Activated CD4-positive, alpha-beta memory T cell treated with anti-CD3 and anti-CD28 coated beads for 36 hours (primary cell): Measurements from ENCODE around the gene TMEM52. TPM values are rescaled to one million over a fixed set of nuclear protein-coding genes. Genes with fewer than 3 reads are reported as not detected.

Experiments
- CTCF ChIA-PET: fragments of 350-600 bp; sonication (Branson Sonifier 250); formaldehyde crosslinking; loops from one replicate; lab custom pipeline; 2021; ENCODE audit warnings: antibody characterized with exemption, inconsistent platforms; lab: Charles Lee
- POLR2A ChIA-PET: fragments of 350-600 bp; sonication (Branson Sonifier 250); formaldehyde crosslinking; loops from one replicate; lab custom pipeline; 2021; ENCODE audit warnings: antibody characterized with exemption; lab: Charles Lee
- DNase-seq: peaks from one replicate; pipeline ENCODE4 v3.0.0-alpha.2; 2020
- H3K27ac Mint-ChIP-seq: one replicate; pipeline ENCODE4 v1.8.0; 2021; ENCODE audit warnings: mixed read lengths
- H3K27me3 Mint-ChIP-seq: one replicate; pipeline ENCODE4 v1.8.0; 2021; ENCODE audit warnings: mixed read lengths
- H3K36me3 Mint-ChIP-seq: one replicate; pipeline ENCODE4 v1.8.0; 2021; ENCODE audit warnings: mixed read lengths
- H3K4me1 Mint-ChIP-seq: one replicate; pipeline ENCODE4 v1.8.0; 2021; ENCODE audit warnings: low read depth, mixed read lengths
- H3K4me3 Mint-ChIP-seq: one replicate; pipeline ENCODE4 v1.8.0; 2021; ENCODE audit warnings: mild to moderate bottlenecking, mixed read lengths
- H3K9me3 Mint-ChIP-seq: one replicate; pipeline ENCODE4 v1.8.0; 2021; ENCODE audit warnings: mixed read lengths
- intact Hi-C: fragments of 100-400 bp; cut with micrococcal nuclease; formaldehyde crosslinking; loops from one replicate; pipeline ENCODE4 v1.15.1; 2023
- total RNA-seq, 2 experiments: library from RNA; stranded (reverse); gene quantifications; one replicate each; pipeline ENCODE4 v1.2.3, GENCODE V29; 2021

Gene TMEM52
- total RNA-seq, 2 experiments from 2014 or later = 0.33 to 0.34 TPM

GRCh38 chr1:1943834-1944570 lies 24.9 kb upstream of the TMEM52 start:
- CTCF ChIA-PET = interaction anchor here (0.9 to 6.6 kb wide), 6 partner anchors 11 to 230 kb away, joined by 3 to 67 read pairs (median 4); no protein-coding TSS in a partner anchor
- intact Hi-C loops = loop anchor here (5.0 kb wide), 1 partner anchor 103 kb away; no protein-coding TSS in a partner anchor
- DNase-seq = peak; percentile 57
- Mint-ChIP-seq H3K4me1 (peaks cover 3% of the 10 kb centered on the region), H3K27ac (no peak overlapping the region), H3K27me3 (peaks cover 2% of the 10 kb centered on the region), H3K4me3 (no peak overlapping the region), H3K36me3 (no peaks in the 10 kb centered on the region), H3K9me3 (no peaks in the 10 kb centered on the region)
- POLR2A ChIA-PET = no interaction called here

DNA sequence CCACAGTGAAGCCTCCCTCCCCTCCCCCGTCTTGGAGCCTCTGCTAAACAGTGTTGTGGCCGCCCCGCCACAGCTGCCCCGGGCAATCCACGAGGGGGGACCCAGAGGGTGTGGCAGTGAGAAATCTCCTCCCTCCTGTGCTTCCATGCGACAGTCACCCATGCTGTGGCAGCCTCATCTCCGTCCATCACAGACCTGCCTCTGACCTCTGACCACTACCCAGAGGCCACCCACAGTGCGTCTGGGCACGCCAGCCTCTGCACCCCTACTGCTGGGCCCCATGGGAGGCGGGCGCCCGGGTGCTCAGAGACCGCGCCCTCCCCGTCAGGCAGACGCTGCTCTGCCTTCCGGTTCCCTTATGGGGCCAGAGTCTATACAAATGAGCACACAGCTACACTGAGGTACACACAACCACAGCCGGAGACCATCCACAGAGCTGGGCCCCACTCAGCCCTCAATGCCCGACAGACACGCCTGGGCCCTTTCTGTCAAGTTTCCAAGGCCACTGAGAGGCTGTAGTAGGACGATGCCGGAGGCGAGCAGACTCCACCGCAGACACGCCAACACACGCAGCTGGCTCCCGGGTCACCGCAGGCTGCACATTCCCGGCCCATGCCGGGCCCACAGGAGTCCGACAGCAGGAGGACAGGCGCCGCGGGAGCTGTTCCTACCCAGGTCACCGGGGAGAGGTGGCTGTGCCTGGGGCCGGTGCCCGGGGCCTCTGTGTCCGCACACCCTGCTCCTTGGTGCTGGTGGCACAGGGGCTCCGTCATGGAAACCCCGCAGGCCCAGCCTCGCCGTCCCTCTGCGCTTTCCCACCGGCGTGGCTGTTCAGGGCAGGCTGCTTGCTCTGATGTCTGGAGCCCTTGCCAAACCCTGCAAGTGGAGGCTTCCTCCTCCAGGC lies 23.9 kb upstream of the TMEM52 start:
- Mint-ChIP-seq H3K4me3 (no peak overlapping the region), H3K9me3 (no peaks in the 10 kb centered on the region), H3K4me1 (peaks cover 3% of the 10 kb centered on the region), H3K36me3 (no peaks in the 10 kb centered on the region), H3K27ac (no peak overlapping the region), H3K27me3 (no peaks in the 10 kb centered on the region)
- ChIA-PET CTCF (interaction anchor here (1.0 to 6.6 kb wide), 3 partner anchors 16 to 102 kb away, joined by 3 to 67 read pairs (median 4); no protein-coding TSS in a partner anchor), POLR2A (no interaction called here)
- DNase-seq = no peak
- intact Hi-C loops = loop anchor here (5.0 kb wide), 1 partner anchor 104 kb away; no protein-coding TSS in a partner anchor

DNA sequence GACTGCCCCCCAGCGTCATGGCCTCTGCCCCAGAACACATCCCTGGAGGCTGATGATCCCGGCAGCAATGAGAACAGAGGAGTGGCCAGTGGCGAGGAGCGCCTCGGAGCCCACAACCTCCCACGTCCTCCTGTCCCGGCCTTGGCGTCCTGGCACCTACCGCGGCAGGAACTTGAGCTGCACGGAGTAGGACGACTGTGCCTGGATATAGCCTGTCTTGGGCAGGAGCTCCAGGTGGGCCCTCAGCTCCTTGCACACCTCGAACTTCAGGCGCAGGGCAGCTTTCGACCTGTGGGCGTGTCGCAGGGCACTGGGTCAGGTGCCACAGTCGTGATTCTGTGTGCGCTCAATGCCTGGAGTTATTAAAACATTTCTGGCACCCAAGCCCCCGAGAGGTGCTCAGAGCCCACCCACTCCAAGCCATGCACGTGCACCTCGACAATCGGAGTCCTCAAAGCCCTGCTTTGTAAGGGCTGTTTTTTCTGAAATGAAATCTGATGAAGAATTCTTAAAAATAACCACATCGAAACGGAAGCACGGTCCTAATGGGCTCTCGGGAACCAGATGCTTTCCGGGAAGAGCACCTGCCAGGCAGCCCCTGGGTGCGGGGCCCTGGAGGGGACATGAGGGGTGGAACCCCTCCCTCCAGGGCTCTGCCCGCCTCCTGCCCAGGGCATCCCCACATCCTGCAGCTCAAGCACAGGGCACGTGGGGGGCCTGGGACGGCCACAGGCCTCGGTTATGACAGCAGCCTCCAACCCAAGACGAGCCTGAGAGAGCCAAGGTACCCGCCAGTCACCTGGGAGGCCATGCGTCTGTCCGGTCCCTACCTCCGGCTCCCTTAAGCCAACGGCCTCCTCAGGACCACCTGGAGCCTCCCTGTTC lies 23.0 kb upstream of the TMEM52 start:
- POLR2A ChIA-PET = no interaction called here
- intact Hi-C loops = loop anchor here (5.0 kb wide), 1 partner anchor 105 kb away; no protein-coding TSS in a partner anchor
- Mint-ChIP-seq H3K36me3 (no peaks in the 10 kb centered on the region), H3K27me3 (no peaks in the 10 kb centered on the region), H3K4me1 (peaks cover 3% of the 10 kb centered on the region), H3K9me3 (no peaks in the 10 kb centered on the region), H3K27ac (no peak overlapping the region), H3K4me3 (no peak overlapping the region)
- CTCF ChIA-PET = interaction anchor here (1.1 to 6.6 kb wide), 2 partner anchors 18 to 103 kb away, joined by 4 to 67 read pairs; no protein-coding TSS in a partner anchor
- no peak for DNase-seq

GRCh38 chr1:1941211-1941841 lies 22.2 kb upstream of the TMEM52 start:
- Mint-ChIP-seq H3K27me3 (no peaks in the 10 kb centered on the region), H3K36me3 (no peaks in the 10 kb centered on the region), H3K4me3 (no peak overlapping the region), H3K9me3 (no peaks in the 10 kb centered on the region), H3K4me1 (peaks cover 3% of the 10 kb centered on the region), H3K27ac (no peak overlapping the region)
- intact Hi-C loops = loop anchor here (5.0 kb wide), 1 partner anchor 106 kb away; no protein-coding TSS in a partner anchor
- DNase-seq = no peak
- CTCF ChIA-PET = interaction anchor here (1.1 to 6.6 kb wide), 3 partner anchors 9 to 104 kb away, joined by 3 to 67 read pairs (median 4); no protein-coding TSS in a partner anchor
- POLR2A ChIA-PET = no interaction called here

GRCh38 chr1:1940123-1940425 lies 21.0 kb upstream of the TMEM52 start:
- intact Hi-C loops = loop anchor here (5.0 kb wide), 1 partner anchor 107 kb away; no protein-coding TSS in a partner anchor
- peaks cover 3% of the 10 kb centered on the region for H3K4me1 Mint-ChIP-seq
- CTCF ChIA-PET = interaction anchor here (1.4 to 6.6 kb wide), 2 partner anchors 10 to 105 kb away, joined by 3 to 67 read pairs; no protein-coding TSS in a partner anchor

DNA sequence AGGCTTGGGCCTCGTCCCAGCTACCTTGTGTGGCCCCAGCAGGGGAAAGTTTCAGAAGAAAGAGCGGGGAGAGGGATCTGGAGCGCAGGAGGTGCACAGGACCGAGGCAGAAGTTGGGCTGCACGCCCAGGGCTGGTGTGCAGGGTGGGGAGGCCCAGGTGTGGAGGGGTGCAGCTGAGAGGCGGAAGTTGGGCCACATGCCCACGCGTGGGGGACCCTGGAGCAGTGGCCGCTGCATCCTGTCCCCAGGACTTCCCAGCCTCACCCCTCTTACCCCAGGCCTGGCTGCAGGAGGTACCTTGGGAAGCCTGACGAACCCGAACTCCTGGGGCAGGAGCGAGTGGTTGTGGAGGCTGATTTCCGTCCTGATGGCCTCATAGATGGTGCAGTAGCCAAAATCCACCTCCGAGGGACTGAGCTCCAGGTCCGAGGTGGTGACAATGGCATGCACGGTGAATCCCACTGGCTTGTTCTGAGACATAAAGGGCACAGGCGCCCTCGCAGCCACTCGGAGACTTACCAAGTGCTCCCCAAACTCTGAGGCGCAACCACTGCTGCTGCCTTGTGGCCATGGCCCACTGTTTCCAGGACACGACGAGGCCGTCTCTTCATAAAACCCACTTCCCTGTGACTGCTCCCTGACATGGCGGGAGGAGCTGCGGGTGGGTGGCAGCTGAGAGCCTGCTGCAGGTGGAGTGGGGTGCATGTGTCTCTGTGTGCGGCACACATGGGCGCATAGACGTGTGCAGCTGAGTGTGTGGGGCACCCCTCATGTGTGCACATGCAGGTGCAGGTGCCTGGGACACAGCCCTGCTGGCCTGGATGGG lies 20.4 kb upstream of the TMEM52 start:
- no peaks in the 10 kb centered on the region for H3K36me3 Mint-ChIP-seq
- H3K9me3 Mint-ChIP-seq = peaks cover 11% of the 10 kb centered on the region
- intact Hi-C loops = loop anchor here (5.0 kb wide), 1 partner anchor 108 kb away; no protein-coding TSS in a partner anchor
- H3K4me1 Mint-ChIP-seq = peaks cover 3% of the 10 kb centered on the region
- no peak for DNase-seq
- POLR2A ChIA-PET = no interaction called here
- CTCF ChIA-PET = no interaction called here
- H3K27me3 Mint-ChIP-seq = no peaks in the 10 kb centered on the region
- no peak overlapping the region for H3K4me3 Mint-ChIP-seq
- no peak overlapping the region for H3K27ac Mint-ChIP-seq

More at GRCh38 chr1:1940123-1940425, 21.0 kb upstream of the TMEM52 start:
- Mint-ChIP-seq H3K9me3 (peaks cover 6% of the 10 kb centered on the region), H3K4me3 (no peak overlapping the region), H3K27ac (no peak overlapping the region), H3K27me3 (no peaks in the 10 kb centered on the region), H3K36me3 (no peaks in the 10 kb centered on the region)
- DNase-seq = no peak
- POLR2A ChIA-PET = interaction anchor here (0.6 kb wide), 1 partner anchor 10 kb away, joined by 3 read pairs; no protein-coding TSS in a partner anchor

DNA sequence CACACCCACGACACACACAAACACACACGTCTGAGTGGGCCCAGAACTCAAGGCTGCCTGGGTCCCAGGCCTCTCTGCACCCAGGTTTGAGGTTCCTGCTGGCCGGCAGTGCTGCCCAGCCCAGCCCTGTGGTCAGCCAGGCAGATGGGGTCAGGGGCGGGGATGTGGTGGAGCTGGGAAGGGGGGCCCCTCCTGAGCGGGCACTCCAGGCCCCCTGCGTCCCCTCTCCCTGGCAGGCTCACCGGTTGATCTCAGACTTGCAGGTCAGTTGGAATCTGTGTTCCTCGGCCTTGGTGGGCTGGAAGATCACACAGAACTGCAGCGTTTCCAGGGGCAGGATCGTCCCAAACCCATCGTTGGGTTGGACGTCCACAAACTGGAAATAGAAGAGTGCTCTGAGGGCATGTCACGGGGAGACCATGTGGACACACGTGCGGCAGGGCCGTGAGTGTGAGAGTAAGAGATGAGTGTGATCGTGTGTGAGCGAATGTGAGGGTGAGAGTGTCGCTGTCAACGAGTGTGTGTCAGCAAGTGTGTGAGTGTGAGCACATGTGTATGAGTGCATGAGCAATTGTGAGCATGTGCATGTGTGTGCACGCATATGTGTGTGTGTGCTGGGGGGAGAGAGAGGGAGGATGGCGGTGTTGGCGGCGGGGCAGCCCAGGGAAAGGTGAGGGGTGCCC lies 19.7 kb upstream of the TMEM52 start:
- H3K9me3 Mint-ChIP-seq = peaks cover 18% of the 10 kb centered on the region
- H3K4me3 Mint-ChIP-seq = no peak overlapping the region
- intact Hi-C loops = no loop called here
- CTCF ChIA-PET = no interaction called here
- H3K4me1 Mint-ChIP-seq = peaks cover under 1% of the 10 kb centered on the region
- H3K27ac Mint-ChIP-seq = no peak overlapping the region
- POLR2A ChIA-PET = no interaction called here
- no peaks in the 10 kb centered on the region for H3K36me3 Mint-ChIP-seq
- DNase-seq = no peak
- no peaks in the 10 kb centered on the region for H3K27me3 Mint-ChIP-seq

DNA sequence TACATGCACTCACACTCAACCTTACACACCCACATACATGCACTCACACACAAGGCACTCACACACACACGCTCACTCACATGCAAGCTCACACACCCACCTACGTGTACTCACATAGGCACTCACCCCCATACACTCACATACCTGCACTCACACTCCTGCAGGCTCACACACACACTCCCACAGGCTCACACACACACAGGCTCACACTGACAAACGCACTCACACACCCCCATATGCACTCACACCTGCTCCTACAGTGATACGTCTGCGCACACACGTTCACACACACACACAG lies 19.1 kb upstream of the TMEM52 start:
- H3K36me3 Mint-ChIP-seq = no peaks in the 10 kb centered on the region
- H3K27ac Mint-ChIP-seq = no peak overlapping the region
- intact Hi-C loops = no loop called here
- H3K27me3 Mint-ChIP-seq = no peaks in the 10 kb centered on the region
- CTCF ChIA-PET = no interaction called here
- peaks cover 18% of the 10 kb centered on the region for H3K9me3 Mint-ChIP-seq
- POLR2A ChIA-PET = no interaction called here
- no peaks in the 10 kb centered on the region for H3K4me1 Mint-ChIP-seq
- H3K4me3 Mint-ChIP-seq = no peak overlapping the region
- DNase-seq = no peak

DNA sequence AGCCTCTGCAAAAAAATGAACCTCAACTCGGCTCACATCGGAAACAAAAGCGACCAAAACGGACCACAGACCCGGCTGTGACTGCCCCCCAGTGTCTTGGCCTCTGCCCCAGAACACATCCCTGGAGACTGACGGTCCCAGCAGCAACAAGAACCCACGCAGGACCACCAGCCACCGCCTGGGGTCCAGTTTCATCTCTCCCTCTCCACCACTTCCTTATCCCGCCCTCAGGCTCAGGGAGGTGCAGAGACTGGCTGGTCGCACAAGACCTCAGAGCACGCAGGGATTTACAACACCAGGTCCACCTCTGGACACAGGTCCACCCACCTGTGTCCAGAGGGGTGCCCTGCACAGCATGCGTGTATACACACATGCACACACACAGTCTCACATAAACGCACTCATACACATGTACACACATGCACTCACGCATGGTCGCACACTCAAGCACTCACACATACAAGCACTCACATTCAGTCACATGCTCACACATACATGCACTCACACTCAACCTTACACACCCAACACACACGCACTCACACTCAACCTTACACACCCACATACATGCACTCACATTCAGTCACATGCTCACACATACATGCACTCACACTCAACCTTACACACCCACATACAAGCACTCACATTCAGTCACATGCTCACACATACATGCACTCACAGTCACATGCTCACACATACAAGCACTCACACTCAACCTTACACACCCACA lies 18.6 kb upstream of the TMEM52 start:
- Mint-ChIP-seq H3K27ac (no peak overlapping the region), H3K36me3 (no peaks in the 10 kb centered on the region), H3K9me3 (peaks cover 18% of the 10 kb centered on the region), H3K27me3 (no peaks in the 10 kb centered on the region), H3K4me1 (no peaks in the 10 kb centered on the region), H3K4me3 (no peak overlapping the region)
- no peak for DNase-seq
- ChIA-PET POLR2A (no interaction called here), CTCF (no interaction called here)
- intact Hi-C loops = no loop called here

DNA sequence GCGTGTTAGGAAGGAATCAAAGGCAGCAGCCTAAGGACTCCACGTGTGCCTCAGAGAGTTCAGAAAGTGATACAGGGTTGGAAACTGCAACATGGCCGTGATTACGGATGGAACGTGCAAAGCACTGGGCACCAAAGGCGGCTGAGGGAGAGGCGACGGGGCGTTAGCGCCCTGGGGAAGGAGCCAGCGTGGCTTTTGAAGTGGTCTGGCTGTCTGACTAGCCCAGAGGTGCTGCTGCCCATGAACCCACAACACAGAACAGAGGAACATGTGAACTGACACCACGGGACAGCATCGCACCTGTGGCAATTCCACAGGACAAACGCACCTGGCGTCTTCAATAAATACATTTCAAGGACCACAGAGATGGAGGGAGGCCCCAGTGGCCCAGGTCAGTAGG lies 18.0 kb upstream of the TMEM52 start:
- H3K36me3 Mint-ChIP-seq = no peaks in the 10 kb centered on the region
- CTCF ChIA-PET = no interaction called here
- H3K9me3 Mint-ChIP-seq = peaks cover 18% of the 10 kb centered on the region
- intact Hi-C loops = no loop called here
- POLR2A ChIA-PET = no interaction called here
- no peaks in the 10 kb centered on the region for H3K4me1 Mint-ChIP-seq
- no peak for DNase-seq
- no peaks in the 10 kb centered on the region for H3K27me3 Mint-ChIP-seq
- no peak overlapping the region for H3K4me3 Mint-ChIP-seq
- no peak overlapping the region for H3K27ac Mint-ChIP-seq
